GM19463 (cell line): Measurements from ENCODE around the gene CNIH1.
"Not testable (repeated sequence)": the region's sequence is repeated elsewhere in the genome, so short reads cannot be mapped to it uniquely, and the experiment has no call there.

Source experiments
- ATAC-seq: cut with Tn5 transposase; IDR thresholded peaks from one replicate; pipeline ENCODE4 v1.9.1; 2021; ENCODE audit warnings: mild to moderate bottlenecking, moderate library complexity; ENCODE audit not compliant: unreplicated experiment

CNIH1 gene

DNA sequence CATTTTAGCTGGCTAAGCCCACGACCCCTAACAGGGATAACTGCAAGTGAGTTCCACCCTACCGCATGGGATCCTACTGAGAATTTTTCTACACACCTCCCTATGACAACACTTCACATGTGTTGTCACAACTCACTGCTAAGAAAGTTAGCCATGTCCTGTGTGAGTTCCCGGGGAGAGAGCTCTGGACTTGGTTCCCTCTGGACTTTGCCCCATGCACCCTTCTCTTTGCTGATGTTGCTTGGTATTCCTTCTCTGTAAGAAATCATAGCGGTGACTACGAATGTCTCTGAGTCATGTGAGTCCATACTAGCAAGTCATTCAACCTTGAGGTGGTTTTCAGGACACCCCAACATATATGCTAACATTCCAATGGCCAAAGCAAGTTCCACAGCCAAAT lies 53.8 kb downstream of the CNIH1 start:
- no peak for ATAC-seq

GRCh38 chr14:54385556-54385955 lies 55.6 kb downstream of the CNIH1 start:
- no peak for ATAC-seq

- no peak for ATAC-seq
Measured at GRCh38 chr14:54383835-54384234, 57.3 kb downstream of the CNIH1 start.

GRCh38 chr14:54381821-54382220 lies 59.4 kb downstream of the CNIH1 start:
- no peak for ATAC-seq

DNA sequence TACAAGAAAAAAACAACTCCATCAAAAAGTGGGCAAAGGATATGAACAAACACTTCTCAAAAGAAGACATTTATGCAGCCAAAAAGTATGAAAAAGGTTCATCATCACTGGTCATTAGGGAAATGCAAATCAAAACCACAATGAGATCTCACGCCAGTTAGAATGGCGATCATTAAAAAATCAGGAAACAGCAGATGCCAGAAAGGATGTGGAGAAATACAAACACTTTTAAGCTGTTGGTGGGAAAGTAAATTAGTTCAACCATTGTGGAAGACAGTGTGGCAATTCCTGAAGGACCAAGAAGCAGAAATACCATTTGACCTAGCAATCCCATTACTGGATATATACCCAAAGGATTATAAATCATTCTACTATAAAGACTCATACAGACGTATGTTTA lies 60.6 kb downstream of the CNIH1 start:
- ATAC-seq: not testable (repeated sequence)

- ATAC-seq: not testable (repeated sequence)
Measured at GRCh38 chr14:54378893-54379292, 62.3 kb downstream of the CNIH1 start.

DNA sequence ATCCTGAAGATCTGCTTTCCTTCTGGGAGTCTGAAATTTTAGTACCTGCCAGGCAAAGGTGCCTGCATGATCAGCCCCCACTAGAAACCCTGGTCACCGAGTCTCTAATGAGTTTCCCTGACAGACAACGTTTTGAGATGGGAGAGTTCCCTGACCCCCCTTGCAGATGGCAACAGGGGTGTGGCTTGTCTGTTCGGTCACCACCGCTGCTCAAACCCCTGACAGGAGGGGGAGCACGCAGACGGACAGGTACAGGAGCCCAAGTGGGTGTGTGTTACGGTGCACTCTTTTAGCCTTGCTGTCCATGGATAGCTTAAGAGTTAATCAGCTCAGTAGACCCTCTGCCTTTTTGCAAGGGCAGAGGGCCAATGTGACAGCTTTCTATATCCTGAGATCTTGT lies 63.7 kb downstream of the CNIH1 start:
- ATAC-seq: no peak

DNA sequence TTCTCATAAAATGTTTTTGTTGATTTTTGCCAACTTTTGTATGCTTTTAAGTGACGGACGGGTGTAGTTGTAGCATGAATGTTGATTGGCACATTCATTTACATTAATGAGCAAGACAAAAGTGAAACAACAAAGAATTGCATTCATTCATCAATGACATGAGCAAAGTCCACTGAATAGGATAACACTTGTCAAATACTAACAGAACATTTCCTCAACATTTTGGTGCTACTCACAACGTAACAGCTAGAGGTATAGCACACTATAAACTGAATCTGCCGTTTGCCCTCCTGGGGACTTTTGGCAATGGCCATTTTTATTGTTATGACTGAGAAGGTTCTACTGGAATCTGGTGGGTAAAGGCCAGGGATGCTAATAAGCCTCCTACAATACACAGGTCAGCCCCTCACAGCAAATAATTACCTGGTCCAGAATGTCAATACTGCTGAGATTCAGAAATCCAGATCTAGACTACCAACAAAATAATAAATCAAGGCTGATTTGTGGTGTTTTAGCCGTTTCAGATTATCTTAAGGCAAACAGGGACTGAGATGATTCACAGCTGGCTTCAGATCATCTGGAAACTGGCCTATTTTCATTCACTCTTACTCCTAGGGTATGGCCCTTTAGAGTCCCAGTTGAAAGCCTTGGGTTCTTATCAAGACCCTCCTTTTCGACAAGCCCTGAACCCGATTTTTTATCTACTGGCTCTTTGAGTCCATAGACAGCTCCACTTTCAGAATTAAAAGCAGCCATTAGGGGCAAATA lies 66.9 kb downstream of the CNIH1 start:
- ATAC-seq: no peak
